ENCODE results near the gene SLC33A1. TPM values are rescaled to one million over a fixed set of nuclear protein-coding genes. Genes with fewer than 3 reads are reported as not detected.

SLC33A1 gene
- total RNA-seq, 1 experiment from 2014 or later, result 24.9 TPM

DNA sequence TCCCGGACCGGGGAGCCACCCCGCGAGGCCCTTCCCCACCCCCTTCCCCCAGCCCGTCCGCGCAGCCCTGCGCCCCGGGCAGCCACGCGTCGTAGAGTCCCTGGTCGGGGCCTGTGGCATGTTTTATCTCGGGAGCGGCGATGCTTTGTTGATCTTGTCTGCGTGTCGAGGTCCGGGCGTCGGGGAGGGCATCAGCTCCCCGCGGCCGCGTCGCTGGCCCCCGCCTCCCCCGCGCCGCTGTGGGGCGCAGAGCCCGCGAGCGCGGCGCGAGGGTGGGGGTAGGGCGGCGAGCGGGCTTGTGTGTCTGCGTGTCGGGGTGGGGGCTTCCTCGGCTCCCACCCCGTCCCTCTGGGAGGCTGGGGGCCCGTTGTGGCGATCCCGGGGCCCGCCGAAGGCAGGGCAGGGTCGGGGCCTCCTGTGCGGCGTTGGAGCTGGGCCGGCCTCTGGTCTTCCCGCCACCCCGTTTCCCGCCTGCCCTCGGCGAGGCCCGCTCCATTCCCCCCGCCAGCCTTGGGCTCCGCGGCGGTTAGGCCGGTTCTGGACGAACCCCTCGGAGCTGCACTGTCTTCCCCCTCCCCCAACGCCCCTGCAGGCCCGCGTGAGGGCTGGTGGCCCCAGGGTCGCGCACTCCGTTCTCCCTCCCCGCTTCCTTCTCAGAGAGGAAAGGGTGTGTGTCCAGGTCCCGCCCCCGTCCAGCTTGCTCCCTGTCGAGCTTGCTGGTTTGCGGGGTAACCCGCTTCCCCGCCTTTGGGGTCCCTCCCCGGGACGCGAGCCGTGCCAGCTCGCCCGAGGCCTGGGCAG, 16.9 kb upstream of the SLC33A1 start (continued):
- TF ChIP-seq AFF4 (CRISPR knock-in tag; IDR thresholded peaks at IDR 0.05; ENCODE audit: borderline replicate concordance), result no peak
- TF ChIP-seq NFATC4 (CRISPR knock-in tag; IDR thresholded peaks at IDR 0.05), result no peak
- TF ChIP-seq NR1H2 (CRISPR knock-in tag; IDR thresholded peaks at IDR 0.05), result no peak
- no peak for TF ChIP-seq ELF4 (CRISPR knock-in tag; IDR thresholded peaks at IDR 0.05; ENCODE audit: low read depth)
- no peak for TF ChIP-seq ZNF512 (CRISPR knock-in tag; IDR thresholded peaks at IDR 0.05; ENCODE audit: borderline replicate concordance)
- TF ChIP-seq SMAD3 (CRISPR knock-in tag; IDR thresholded peaks at IDR 0.05; ENCODE audit: borderline replicate concordance), result 0 out of 2 replicates have a peak, but pooled peaks have one; percentile 16
- peak; percentile 38; the same call in 1 of the 2 replicates for TF ChIP-seq ETV6 (CRISPR knock-in tag; IDR thresholded peaks at IDR 0.05)
- TF ChIP-seq, protein P1, sequence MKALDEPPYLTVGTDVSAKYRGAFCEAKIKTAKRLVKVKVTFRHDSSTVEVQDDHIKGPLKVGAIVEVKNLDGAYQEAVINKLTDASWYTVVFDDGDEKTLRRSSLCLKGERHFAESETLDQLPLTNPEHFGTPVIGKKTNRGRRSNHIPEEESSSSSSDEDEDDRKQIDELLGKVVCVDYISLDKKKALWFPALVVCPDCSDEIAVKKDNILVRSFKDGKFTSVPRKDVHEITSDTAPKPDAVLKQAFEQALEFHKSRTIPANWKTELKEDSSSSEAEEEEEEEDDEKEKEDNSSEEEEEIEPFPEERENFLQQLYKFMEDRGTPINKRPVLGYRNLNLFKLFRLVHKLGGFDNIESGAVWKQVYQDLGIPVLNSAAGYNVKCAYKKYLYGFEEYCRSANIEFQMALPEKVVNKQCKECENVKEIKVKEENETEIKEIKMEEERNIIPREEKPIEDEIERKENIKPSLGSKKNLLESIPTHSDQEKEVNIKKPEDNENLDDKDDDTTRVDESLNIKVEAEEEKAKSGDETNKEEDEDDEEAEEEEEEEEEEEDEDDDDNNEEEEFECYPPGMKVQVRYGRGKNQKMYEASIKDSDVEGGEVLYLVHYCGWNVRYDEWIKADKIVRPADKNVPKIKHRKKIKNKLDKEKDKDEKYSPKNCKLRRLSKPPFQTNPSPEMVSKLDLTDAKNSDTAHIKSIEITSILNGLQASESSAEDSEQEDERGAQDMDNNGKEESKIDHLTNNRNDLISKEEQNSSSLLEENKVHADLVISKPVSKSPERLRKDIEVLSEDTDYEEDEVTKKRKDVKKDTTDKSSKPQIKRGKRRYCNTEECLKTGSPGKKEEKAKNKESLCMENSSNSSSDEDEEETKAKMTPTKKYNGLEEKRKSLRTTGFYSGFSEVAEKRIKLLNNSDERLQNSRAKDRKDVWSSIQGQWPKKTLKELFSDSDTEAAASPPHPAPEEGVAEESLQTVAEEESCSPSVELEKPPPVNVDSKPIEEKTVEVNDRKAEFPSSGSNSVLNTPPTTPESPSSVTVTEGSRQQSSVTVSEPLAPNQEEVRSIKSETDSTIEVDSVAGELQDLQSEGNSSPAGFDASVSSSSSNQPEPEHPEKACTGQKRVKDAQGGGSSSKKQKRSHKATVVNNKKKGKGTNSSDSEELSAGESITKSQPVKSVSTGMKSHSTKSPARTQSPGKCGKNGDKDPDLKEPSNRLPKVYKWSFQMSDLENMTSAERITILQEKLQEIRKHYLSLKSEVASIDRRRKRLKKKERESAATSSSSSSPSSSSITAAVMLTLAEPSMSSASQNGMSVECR (CRISPR knock-in tag; IDR thresholded peaks at IDR 0.05; ENCODE audit: borderline replicate concordance), result no peak
- no peak for TF ChIP-seq ZNF219 (CRISPR knock-in tag; IDR thresholded peaks at IDR 0.05; ENCODE audit: borderline replicate concordance)
- TF ChIP-seq ZNF425 (CRISPR knock-in tag; conservative IDR thresholded peaks at IDR 0.05), result no peak
- no peak for TF ChIP-seq PRRX2 (CRISPR knock-in tag; IDR thresholded peaks at IDR 0.05)
- TF ChIP-seq EMX1 (CRISPR knock-in tag; IDR thresholded peaks at IDR 0.05), result no peak
- no peak for TF ChIP-seq ATF1 (CRISPR knock-in tag; IDR thresholded peaks at IDR 0.05)
- no peak for TF ChIP-seq ZNF416 (CRISPR knock-in tag; IDR thresholded peaks at IDR 0.05)
- TF ChIP-seq, protein P2, sequence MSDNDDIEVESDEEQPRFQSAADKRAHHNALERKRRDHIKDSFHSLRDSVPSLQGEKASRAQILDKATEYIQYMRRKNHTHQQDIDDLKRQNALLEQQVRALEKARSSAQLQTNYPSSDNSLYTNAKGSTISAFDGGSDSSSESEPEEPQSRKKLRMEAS (CRISPR knock-in tag; IDR thresholded peaks at IDR 0.05), result no peak; the same call in 1 of the 2 replicates
- no peak for TF ChIP-seq KAT7 (CRISPR knock-in tag; IDR thresholded peaks at IDR 0.05; ENCODE audit: borderline replicate concordance)
- TF ChIP-seq, protein P3, sequence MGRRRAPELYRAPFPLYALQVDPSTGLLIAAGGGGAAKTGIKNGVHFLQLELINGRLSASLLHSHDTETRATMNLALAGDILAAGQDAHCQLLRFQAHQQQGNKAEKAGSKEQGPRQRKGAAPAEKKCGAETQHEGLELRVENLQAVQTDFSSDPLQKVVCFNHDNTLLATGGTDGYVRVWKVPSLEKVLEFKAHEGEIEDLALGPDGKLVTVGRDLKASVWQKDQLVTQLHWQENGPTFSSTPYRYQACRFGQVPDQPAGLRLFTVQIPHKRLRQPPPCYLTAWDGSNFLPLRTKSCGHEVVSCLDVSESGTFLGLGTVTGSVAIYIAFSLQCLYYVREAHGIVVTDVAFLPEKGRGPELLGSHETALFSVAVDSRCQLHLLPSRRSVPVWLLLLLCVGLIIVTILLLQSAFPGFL (CRISPR knock-in tag; IDR thresholded peaks at IDR 0.05; ENCODE audit: borderline replicate concordance), result no peak
- TF ChIP-seq, protein P4, sequence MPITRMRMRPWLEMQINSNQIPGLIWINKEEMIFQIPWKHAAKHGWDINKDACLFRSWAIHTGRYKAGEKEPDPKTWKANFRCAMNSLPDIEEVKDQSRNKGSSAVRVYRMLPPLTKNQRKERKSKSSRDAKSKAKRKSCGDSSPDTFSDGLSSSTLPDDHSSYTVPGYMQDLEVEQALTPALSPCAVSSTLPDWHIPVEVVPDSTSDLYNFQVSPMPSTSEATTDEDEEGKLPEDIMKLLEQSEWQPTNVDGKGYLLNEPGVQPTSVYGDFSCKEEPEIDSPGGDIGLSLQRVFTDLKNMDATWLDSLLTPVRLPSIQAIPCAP (CRISPR knock-in tag; IDR thresholded peaks at IDR 0.05), result peak; percentile 72; the same call in 1 of the 2 replicates
- no peak for TF ChIP-seq ZNF138 (CRISPR knock-in tag; conservative IDR thresholded peaks at IDR 0.05)
- TF ChIP-seq GABPB1 (CRISPR knock-in tag; IDR thresholded peaks at IDR 0.05), result no peak
- TF ChIP-seq RELA (CRISPR knock-in tag; IDR thresholded peaks at IDR 0.05; ENCODE audit: borderline replicate concordance), result 0 out of 2 replicates have a peak, but pooled peaks have one; percentile 3
- TF ChIP-seq JUN (CRISPR knock-in tag; IDR thresholded peaks at IDR 0.05), result no peak
- TF ChIP-seq NFE2L1 (CRISPR knock-in tag; IDR thresholded peaks at IDR 0.05), result no peak
- TF ChIP-seq, protein P5, sequence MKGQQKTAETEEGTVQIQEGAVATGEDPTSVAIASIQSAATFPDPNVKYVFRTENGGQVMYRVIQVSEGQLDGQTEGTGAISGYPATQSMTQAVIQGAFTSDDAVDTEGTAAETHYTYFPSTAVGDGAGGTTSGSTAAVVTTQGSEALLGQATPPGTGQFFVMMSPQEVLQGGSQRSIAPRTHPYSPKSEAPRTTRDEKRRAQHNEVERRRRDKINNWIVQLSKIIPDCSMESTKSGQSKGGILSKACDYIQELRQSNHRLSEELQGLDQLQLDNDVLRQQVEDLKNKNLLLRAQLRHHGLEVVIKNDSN (CRISPR knock-in tag; IDR thresholded peaks at IDR 0.05), result no peak

Data from WTC11 (cell line).